ENCODE results near the gene CDC26. TPM values are rescaled to one million over a fixed set of nuclear protein-coding genes. Genes with fewer than 3 reads are reported as not detected.
"Not testable (repeated sequence)": the region's sequence is repeated elsewhere in the genome, so short reads cannot be mapped to it uniquely, and the experiment has no call there.

CDC26 gene
- total RNA-seq (2014; rRNA removed; shearing (Covaris generic)) = 42.1 and 57.9 TPM in 2 replicates

- DNase-seq (ENCODE audit: low read depth) = peak; percentile 96
Measured at GRCh38 chr9:113275157-113276131, at the start of gene CDC26, which contains the start of gene PRPF4. CDC26 (minus strand) TSS chr9:113275572; CDS start chr9:113272507, 3,065 bp downstream. PRPF4 (plus strand) TSS chr9:113275658; CDS start chr9:113275744, 86 bp downstream.

GRCh38 chr9:113322671-113323070 lies 47.3 kb upstream of the CDC26 start:
- no peak for DNase-seq (ENCODE audit: low read depth)

- no peak for DNase-seq (ENCODE audit: low read depth)
Measured at GRCh38 chr9:113320051-113320450, 44.7 kb upstream of the CDC26 start.

GRCh38 chr9:113319054-113319453 lies 43.7 kb upstream of the CDC26 start:
- no peak for DNase-seq (ENCODE audit: low read depth)

GRCh38 chr9:113317777-113318176 lies 42.4 kb upstream of the CDC26 start:
- DNase-seq (ENCODE audit: low read depth) = no peak

GRCh38 chr9:113316030-113316429 lies 40.7 kb upstream of the CDC26 start:
- no peak for DNase-seq (ENCODE audit: low read depth)

GRCh38 chr9:113315231-113315630 lies 39.9 kb upstream of the CDC26 start:
- no peak for DNase-seq (ENCODE audit: low read depth)

- DNase-seq (ENCODE audit: low read depth) = no peak
Measured at GRCh38 chr9:113313261-113313660, 37.9 kb upstream of the CDC26 start.

- no peak for DNase-seq (ENCODE audit: low read depth)
Measured at GRCh38 chr9:113311961-113312360, 36.6 kb upstream of the CDC26 start.

- DNase-seq (ENCODE audit: low read depth) = no peak
Measured at GRCh38 chr9:113310538-113310937, 35.2 kb upstream of the CDC26 start.

GRCh38 chr9:113309204-113309813 lies 33.9 kb upstream of the CDC26 start:
- peak; percentile 36 for DNase-seq (ENCODE audit: low read depth)

GRCh38 chr9:113307396-113307975 lies 32.1 kb upstream of the CDC26 start:
- DNase-seq (ENCODE audit: low read depth) = no peak

- DNase-seq (ENCODE audit: low read depth) = no peak
Measured at GRCh38 chr9:113306566-113306965, 31.2 kb upstream of the CDC26 start.

GRCh38 chr9:113302792-113303418 lies 27.5 kb upstream of the CDC26 start, which contains the start of gene RNF183:
RNF183 (minus strand) TSS chr9:113303376; CDS start chr9:113298184, 5,192 bp downstream.
- no peak for DNase-seq (ENCODE audit: low read depth)

GRCh38 chr9:113301548-113301947 lies 26.2 kb upstream of the CDC26 start:
- DNase-seq (ENCODE audit: low read depth) = no peak

- no peak for DNase-seq (ENCODE audit: low read depth)
Measured at GRCh38 chr9:113299800-113300292, 24.5 kb upstream of the CDC26 start.

- DNase-seq (ENCODE audit: low read depth) = no peak
Measured at GRCh38 chr9:113298924-113299770, 23.8 kb upstream of the CDC26 start.

GRCh38 chr9:113298311-113298710 lies 22.9 kb upstream of the CDC26 start:
- DNase-seq (ENCODE audit: low read depth) = no peak

GRCh38 chr9:113296796-113297558 lies 21.6 kb upstream of the CDC26 start:
- DNase-seq (ENCODE audit: low read depth) = no peak

GRCh38 chr9:113296247-113296646 lies 20.9 kb upstream of the CDC26 start:
- not testable (repeated sequence) for DNase-seq (ENCODE audit: low read depth)
